ENCODE results near the gene ACP2.

ACP2 gene, protein sequence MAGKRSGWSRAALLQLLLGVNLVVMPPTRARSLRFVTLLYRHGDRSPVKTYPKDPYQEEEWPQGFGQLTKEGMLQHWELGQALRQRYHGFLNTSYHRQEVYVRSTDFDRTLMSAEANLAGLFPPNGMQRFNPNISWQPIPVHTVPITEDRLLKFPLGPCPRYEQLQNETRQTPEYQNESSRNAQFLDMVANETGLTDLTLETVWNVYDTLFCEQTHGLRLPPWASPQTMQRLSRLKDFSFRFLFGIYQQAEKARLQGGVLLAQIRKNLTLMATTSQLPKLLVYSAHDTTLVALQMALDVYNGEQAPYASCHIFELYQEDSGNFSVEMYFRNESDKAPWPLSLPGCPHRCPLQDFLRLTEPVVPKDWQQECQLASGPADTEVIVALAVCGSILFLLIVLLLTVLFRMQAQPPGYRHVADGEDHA

GRCh38 chr11:47248664-47249377 lies at the start of gene ACP2:
ACP2 (minus strand) TSS chr11:47248814; CDS start chr11:47248789, 25 bp downstream.
- peak; percentile 87 to 89 for DNase-seq

GRCh38 chr11:47296045-47296444 lies 47.4 kb upstream of the ACP2 start:
- no peak for DNase-seq

- DNase-seq = no peak
Measured at GRCh38 chr11:47295385-47295784, 46.8 kb upstream of the ACP2 start.

DNA sequence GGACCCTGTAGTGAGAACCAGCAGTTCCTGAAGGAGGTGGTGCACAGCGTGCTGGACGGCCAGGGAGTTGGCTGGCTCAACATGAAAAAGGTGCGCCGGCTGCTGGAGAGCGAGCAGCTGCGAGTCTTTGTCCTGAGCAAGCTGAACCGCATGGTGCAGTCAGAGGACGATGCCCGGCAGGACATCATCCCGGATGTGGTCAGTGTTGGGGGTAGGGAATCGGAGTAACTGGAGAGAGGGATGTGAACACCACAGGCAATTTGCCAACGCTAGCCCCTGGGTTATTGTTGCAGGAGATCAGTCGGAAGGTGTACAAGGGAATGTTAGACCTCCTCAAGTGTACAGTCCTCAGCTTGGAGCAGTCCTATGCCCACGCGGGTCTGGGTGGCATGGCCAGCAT lies 41.2 kb upstream of the ACP2 start:
- DNase-seq = no peak

- DNase-seq = no peak
Measured at GRCh38 chr11:47288066-47288465, 39.5 kb upstream of the ACP2 start.

GRCh38 chr11:47285969-47286770 lies 37.6 kb upstream of the ACP2 start:
- DNase-seq = no peak

DNA sequence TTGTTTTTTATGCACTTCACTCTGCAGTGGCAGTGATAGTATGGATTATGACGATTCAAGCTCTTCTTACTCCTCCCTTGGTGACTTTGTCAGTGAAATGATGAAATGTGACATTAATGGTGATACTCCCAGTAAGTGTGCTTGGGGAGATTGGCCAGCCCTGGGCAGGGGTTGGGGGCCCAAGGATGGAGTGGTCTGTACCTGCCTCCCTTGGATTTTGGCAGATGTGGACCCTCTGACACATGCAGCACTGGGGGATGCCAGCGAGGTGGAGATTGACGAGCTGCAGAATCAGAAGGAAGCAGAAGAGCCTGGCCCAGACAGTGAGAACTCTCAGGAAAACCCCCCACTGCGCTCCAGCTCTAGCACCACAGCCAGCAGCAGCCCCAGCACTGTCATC lies 35.5 kb upstream of the ACP2 start:
- DNase-seq = no peak

DNA sequence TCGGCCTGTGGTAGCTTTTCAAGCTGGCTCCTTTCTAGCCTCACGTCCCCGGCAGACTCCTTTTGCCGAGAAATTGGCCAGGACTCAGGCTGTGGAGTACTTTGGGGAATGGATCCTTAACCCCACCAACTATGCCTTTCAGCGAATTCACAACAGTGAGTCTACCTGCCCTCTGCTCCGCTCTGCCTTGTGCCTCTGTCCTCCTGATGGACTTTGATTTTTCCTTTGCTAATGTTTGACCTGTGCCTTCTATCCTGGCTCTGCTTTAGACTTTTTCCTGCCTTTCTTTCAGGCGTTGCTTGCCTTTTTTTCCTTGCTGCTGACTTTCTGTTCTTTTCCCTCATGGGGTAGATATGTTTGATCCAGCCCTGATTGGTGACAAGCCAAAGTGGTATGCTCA lies 33.8 kb upstream of the ACP2 start:
- DNase-seq = no peak

DNA sequence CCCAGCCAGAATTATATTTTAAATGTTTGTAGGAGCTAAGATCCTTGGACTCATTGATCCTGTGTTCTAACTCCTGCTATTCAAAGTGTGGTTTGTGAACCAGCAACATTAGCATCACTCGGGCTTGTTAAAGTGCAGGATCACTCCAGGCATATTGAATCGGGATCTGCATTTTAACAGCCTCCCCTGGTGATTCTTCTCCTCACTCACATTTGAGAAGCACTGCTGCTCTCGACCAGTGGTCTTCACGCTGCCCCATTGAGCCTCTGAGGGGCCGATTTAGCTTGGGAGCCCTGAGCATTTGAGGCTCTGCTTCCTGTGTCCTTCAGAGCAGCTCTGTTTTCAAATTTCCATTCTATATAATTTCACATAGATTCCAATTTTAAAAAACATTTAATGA lies 32.2 kb upstream of the ACP2 start:
- no peak for DNase-seq

GRCh38 chr11:47280099-47280498 lies 31.5 kb upstream of the ACP2 start:
- DNase-seq = no peak

GRCh38 chr11:47278769-47279168 lies 30.2 kb upstream of the ACP2 start:
- no peak for DNase-seq

GRCh38 chr11:47278058-47278457 lies 29.4 kb upstream of the ACP2 start:
- no peak for DNase-seq

DNA sequence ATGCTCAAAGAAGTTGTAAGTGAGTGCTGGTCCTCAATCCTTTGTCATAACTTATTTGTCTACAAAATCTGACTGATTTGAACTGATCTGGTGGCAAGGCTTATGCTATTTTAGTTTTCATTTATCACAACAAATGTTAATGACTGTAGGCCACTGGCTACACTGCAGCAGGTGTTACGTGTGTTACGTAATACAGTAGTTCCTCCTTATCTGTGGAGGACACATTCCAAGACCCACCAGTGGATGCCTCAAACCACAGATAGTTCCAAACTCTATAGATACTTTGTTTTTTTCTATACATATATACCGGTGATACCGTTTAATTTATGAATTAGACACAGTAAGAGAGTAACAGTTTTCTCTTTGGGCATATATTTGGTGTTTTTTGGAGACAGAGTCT lies 28.3 kb upstream of the ACP2 start:
- no peak for DNase-seq

GRCh38 chr11:47274495-47275235 lies 26.1 kb upstream of the ACP2 start:
- DNase-seq = no peak

GRCh38 chr11:47272706-47273105 lies 24.1 kb upstream of the ACP2 start:
- peak in 1 of 2 donors; percentile 11 for DNase-seq

GRCh38 chr11:47271961-47272661 lies 23.5 kb upstream of the ACP2 start:
- peak in 1 of 2 donors; percentile 7 for DNase-seq

- DNase-seq = no peak
Measured at GRCh38 chr11:47271328-47271727, 22.7 kb upstream of the ACP2 start.

DNA sequence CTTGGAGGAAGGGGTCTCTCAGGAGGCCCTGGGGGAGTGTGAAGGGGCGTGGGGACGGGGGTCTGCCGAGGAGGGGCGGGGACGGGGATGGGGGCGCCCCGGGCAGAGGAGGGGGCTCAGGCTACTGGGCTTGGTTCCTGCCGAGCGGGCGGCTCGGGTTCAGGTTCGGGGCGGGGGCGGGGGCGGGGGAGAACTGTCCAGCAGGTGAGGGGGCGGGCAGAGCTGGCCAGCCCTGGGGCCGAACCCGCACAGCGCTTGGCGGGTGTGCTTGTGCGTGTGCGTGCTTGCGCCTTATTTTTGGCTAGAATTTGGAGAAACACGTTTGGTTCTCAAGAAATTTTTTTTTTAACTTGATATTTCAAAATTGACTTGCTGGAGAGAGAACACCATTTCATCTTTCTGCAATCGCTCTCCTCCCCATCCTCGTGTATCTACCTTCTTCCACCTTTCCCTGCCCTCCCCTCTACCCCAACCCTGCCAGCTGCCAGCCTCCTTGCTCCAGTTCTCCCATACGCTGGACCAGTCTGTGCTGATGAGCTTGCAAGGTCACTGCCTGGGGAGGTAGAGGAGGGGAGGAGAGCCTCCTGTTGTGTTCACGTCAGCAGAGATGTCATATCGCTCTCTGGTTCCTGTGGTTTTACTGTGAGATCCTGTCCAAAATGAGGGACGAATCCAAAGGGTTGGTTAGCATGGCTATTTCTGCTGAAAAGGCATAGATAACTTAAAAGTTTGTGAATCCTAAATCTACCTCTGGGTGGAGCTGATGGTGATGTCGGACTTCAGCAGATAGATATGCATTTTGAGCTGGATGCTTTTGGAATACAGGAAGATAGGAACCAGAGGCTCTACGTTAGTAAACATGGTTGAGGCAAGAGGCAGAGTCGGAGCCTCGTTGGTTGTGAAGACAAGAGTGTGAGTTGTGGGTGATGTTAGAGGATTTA lies 22.0 kb upstream of the ACP2 start:
- peak; percentile 40 to 56 for DNase-seq

DNA sequence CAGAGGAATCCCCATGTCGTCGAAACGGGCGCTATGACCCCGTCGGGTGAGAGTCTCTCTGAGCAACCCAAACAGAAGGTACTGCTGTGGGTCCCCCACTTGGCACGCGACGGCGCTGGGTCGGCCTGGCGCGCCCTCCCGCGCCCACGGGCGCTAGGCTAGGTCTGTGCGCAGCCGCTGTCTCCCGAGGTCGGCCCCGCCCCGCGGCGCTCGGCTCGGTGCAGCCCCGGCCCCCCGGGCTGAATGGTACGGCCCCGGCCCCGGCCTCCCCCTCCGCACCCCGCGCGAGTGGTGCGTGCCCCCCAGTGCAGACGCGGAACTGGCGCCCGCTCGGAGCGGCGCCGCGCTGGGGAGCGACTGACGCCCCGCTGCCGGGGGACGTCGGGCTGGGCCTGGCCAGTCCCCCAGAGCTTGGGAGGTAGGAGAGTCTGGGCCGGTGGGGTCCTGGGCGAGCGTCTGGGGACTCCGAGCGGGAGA lies 21.3 kb upstream of the ACP2 start, which contains the start of gene MADD:
Gene MADD, plus strand, starts transcription at position 305 of the 477 bp plus-strand sequence.
- peak; percentile 91 to 92 for DNase-seq

DNA sequence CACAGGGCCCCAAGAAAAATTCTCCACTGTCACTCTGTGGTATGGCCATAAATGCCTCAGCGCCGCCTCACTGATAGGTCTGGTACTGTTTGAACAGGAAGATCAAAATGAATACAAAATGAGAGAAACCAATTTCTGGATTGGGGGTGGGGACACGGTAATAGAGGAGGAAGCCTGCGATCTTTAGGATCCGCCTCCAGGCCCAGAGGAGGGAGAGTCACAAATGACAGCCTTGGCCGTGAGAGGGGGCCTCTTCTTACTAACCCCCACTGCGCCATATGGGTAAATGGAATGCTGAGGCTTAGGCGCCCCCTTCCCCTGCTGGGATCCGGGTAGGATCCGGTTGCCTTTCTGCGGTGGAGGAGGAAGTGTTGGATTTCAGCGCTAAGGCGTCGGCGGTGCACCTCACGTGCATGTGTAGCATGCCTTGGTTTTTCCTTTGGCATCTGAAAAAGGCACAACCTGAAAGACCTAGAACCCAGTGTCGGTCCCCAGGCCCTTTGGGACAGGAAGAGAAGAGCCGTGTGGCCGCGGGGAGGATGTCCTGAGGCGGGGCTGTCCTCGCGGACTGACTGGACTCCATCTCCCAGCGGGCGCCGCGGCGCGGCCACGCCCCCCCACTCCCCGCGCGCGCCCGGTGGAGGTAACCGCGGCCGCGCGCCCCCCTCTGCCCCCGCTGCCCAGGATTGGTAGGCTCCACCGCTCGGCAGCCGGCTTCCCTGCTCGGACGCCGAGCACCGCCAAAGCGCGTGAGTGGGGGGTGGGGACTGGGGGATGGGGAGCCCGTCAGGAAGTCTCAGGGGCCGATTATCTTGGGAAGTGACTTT lies 20.6 kb upstream of the ACP2 start:
- DNase-seq = peak; percentile 86 to 88
